MM.1S (cell line): Measurements from ENCODE around the gene MCEE.

Experiments
- DNase-seq: peaks from one replicate; pipeline ENCODE4 v3.0.0-alpha.2; 2015
- H2AFZ ChIP-seq: fragments of 300-600 bp; sonication (generic); 2 replicates; pipeline ENCODE4 v1.6.0; 2016; ENCODE audit warnings: antibody characterized with exemption, low read length
- H3F3A ChIP-seq: fragments of 300-600 bp; sonication (generic); 2 replicates; pipeline ENCODE4 v1.6.1; 2016; ENCODE audit warnings: mild to moderate bottlenecking, antibody characterized with exemption, low read length, moderate library complexity, mixed read lengths; ENCODE audit not compliant: insufficient read depth
- H3K27ac ChIP-seq: fragments of 300-600 bp; sonication (generic); 2 replicates; pipeline ENCODE4 v1.5.1; 2016; ENCODE audit warnings: mild to moderate bottlenecking, low read length
- H3K27me3 ChIP-seq: fragments of 300-600 bp; sonication (generic); replicated peaks from 2 replicates; pipeline ENCODE4 v1.6.0; 2016; ENCODE audit warnings: low read length; ENCODE audit not compliant: insufficient read depth
- H3K36me3 ChIP-seq: fragments of 300-600 bp; sonication (generic); replicated peaks from 2 replicates; pipeline ENCODE4 v1.6.1; 2016; ENCODE audit warnings: mild to moderate bottlenecking, low read length, mixed read lengths; ENCODE audit not compliant: insufficient read depth
- H3K4me1 ChIP-seq: fragments of 300-600 bp; sonication (generic); 2 replicates; pipeline ENCODE4 v1.6.1; 2016; ENCODE audit warnings: low read length, mixed read lengths
- H3K4me2 ChIP-seq: fragments of 300-600 bp; sonication (generic); 2 replicates; pipeline ENCODE4 v1.6.0; 2016; ENCODE audit warnings: low read depth, low read length
- H3K4me3 ChIP-seq: fragments of 300-600 bp; sonication (generic); 2 replicates; pipeline ENCODE4 v1.5.1; 2016; ENCODE audit warnings: low read length, mixed read lengths
- H3K79me2 ChIP-seq: fragments of 300-600 bp; sonication (generic); 2 replicates; pipeline ENCODE4 v1.6.1; 2016; ENCODE audit warnings: mixed run types, low read length, mixed read lengths
- H3K9ac ChIP-seq: fragments of 300-600 bp; sonication (generic); 2 replicates; pipeline ENCODE4 v1.6.1; 2016; ENCODE audit warnings: low read length, mixed read lengths
- H3K9me2 ChIP-seq: fragments of 300-600 bp; sonication (generic); replicated peaks from 2 replicates; pipeline ENCODE4 v1.6.1; 2016; ENCODE audit warnings: mild to moderate bottlenecking, low read length, mixed read lengths; ENCODE audit not compliant: insufficient read depth
- H3K9me3 ChIP-seq: fragments of 300-600 bp; sonication (generic); replicated peaks from 2 replicates; pipeline ENCODE4 v1.6.1; 2016; ENCODE audit warnings: mild to moderate bottlenecking, low read length, mixed read lengths; ENCODE audit not compliant: insufficient read depth
- H4K20me1 ChIP-seq: fragments of 300-600 bp; sonication (generic); 2 replicates; pipeline ENCODE4 v1.6.1; 2016; ENCODE audit warnings: mild to moderate bottlenecking, low read length, moderate library complexity, mixed read lengths; ENCODE audit not compliant: insufficient read depth
- EZH2 ChIP-seq: fragments of 300-600 bp; sonication (generic); optimal IDR thresholded peaks from 2 replicates; pipeline ENCODE3; 2017; ENCODE audit warnings: low read depth, mild to moderate bottlenecking, antibody characterized with exemption, low read length, mixed read lengths
- EZH2phosphoT487 ChIP-seq: fragments of 300-600 bp; sonication (generic); IDR thresholded peaks from 2 replicates; pipeline ENCODE4 v1.6.1; 2018; ENCODE audit warnings: antibody characterized with exemption, low read length
- TF ChIP-seq, protein P1 (sequence below): fragments of 300-600 bp; sonication (generic); IDR thresholded peaks from 2 replicates; pipeline ENCODE4 v1.5.1; 2016; ENCODE audit warnings: antibody characterized with exemption, low read length, mixed read lengths

Gene MCEE

GRCh38 chr2:71122387-71123298, 7.4 kb downstream of the MCEE start:
- no peaks in the 10 kb centered on the region for H3K9me3 ChIP-seq
- no peaks in the 10 kb centered on the region for H3F3A ChIP-seq
- no peak overlapping the region for H3K4me2 ChIP-seq
- no peaks in the 10 kb centered on the region for H3K27me3 ChIP-seq
- H3K4me3 ChIP-seq: no peak overlapping the region
- no peak for TF ChIP-seq EZH2phosphoT487
- TF ChIP-seq EZH2: no peak
- TF ChIP-seq, protein P1, sequence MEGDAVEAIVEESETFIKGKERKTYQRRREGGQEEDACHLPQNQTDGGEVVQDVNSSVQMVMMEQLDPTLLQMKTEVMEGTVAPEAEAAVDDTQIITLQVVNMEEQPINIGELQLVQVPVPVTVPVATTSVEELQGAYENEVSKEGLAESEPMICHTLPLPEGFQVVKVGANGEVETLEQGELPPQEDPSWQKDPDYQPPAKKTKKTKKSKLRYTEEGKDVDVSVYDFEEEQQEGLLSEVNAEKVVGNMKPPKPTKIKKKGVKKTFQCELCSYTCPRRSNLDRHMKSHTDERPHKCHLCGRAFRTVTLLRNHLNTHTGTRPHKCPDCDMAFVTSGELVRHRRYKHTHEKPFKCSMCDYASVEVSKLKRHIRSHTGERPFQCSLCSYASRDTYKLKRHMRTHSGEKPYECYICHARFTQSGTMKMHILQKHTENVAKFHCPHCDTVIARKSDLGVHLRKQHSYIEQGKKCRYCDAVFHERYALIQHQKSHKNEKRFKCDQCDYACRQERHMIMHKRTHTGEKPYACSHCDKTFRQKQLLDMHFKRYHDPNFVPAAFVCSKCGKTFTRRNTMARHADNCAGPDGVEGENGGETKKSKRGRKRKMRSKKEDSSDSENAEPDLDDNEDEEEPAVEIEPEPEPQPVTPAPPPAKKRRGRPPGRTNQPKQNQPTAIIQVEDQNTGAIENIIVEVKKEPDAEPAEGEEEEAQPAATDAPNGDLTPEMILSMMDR: no peak
- no peak overlapping the region for H3K9ac ChIP-seq
- peaks cover 22% of the 10 kb centered on the region for H3K79me2 ChIP-seq
- H3K36me3 ChIP-seq: peaks cover 2% of the 10 kb centered on the region; the same call in 1 of the 2 replicates
- no peak for DNase-seq
- no peak overlapping the region for H3K27ac ChIP-seq
- H3K4me1 ChIP-seq: no peaks in the 10 kb centered on the region
- no peak overlapping the region for H2AFZ ChIP-seq
- no peaks in the 10 kb centered on the region for H4K20me1 ChIP-seq
- H3K9me2 ChIP-seq: no peaks in the 10 kb centered on the region

- no peaks in the 10 kb centered on the region; the same call in 1 of the 2 replicates for H4K20me1 ChIP-seq
- H3K4me2 ChIP-seq: no peak overlapping the region
- H3F3A ChIP-seq: no peaks in the 10 kb centered on the region
- no peaks in the 10 kb centered on the region for H3K4me1 ChIP-seq
- H3K36me3 ChIP-seq: peaks cover 2% of the 10 kb centered on the region; the same call in 1 of the 2 replicates
- no peak overlapping the region for H3K27ac ChIP-seq
- no peak overlapping the region for H3K9ac ChIP-seq
- H2AFZ ChIP-seq: no peak overlapping the region
- H3K27me3 ChIP-seq: no peaks in the 10 kb centered on the region
- H3K9me2 ChIP-seq: no peaks in the 10 kb centered on the region
- no peak for DNase-seq
- TF ChIP-seq EZH2: no peak
- TF ChIP-seq, protein P1: no peak
- TF ChIP-seq EZH2phosphoT487: no peak
- peaks cover 11% of the 10 kb centered on the region for H3K79me2 ChIP-seq
- no peaks in the 10 kb centered on the region for H3K9me3 ChIP-seq
- no peak overlapping the region for H3K4me3 ChIP-seq
Observed at GRCh38 chr2:71121479-71121878, 8.6 kb downstream of the MCEE start.

DNA sequence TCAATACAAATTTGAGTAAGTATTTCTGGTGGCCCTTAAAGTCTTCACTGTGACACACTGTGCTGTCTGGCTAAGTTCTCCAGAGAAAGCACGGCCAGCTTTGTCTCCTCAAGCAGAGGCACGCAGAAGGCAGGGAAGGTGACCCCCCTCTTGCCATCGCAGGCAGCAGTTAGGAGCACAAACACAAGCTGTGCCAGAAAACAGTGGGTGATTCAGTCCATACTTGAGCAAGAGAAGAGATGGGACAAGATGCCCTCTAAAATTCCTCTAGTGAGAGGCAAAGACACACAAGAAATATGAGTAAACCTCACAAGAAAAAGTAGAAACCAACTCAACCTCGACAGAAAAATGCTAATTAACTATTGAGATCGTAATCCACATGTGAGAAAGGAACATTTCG, 9.8 kb downstream of the MCEE start:
- H3K4me2 ChIP-seq: no peak overlapping the region
- no peaks in the 10 kb centered on the region; the same call in 1 of the 2 replicates for H4K20me1 ChIP-seq
- H3K9me2 ChIP-seq: no peaks in the 10 kb centered on the region
- 0 out of 2 replicates have a peak, but pooled peaks cover 2% of the 10 kb centered on the region for H3K79me2 ChIP-seq
- no peak overlapping the region for H3K9ac ChIP-seq
- TF ChIP-seq EZH2phosphoT487: no peak
- TF ChIP-seq EZH2: no peak
- TF ChIP-seq, protein P1: no peak
- no peaks in the 10 kb centered on the region for H3K9me3 ChIP-seq
- no peaks in the 10 kb centered on the region for H3F3A ChIP-seq
- peaks cover 2% of the 10 kb centered on the region; the same call in 1 of the 2 replicates for H3K36me3 ChIP-seq
- no peak overlapping the region for H3K4me3 ChIP-seq
- DNase-seq: no peak
- H2AFZ ChIP-seq: no peak overlapping the region
- H3K4me1 ChIP-seq: no peaks in the 10 kb centered on the region
- no peak overlapping the region for H3K27ac ChIP-seq
- H3K27me3 ChIP-seq: no peaks in the 10 kb centered on the region
